Rectal smooth muscle tissue (tissue), 1 donor: Measurements from ENCODE around the gene ZNF274.
A peak's percentile ranks its signal among the peaks of the same experiment; 100 is the strongest.
"Not testable (repeated sequence)": the region's sequence is repeated elsewhere in the genome, so short reads cannot be mapped to it uniquely, and the experiment has no call there.

Experiments
- H3K27ac ChIP-seq: one replicate; pipeline ENCODE4 v1.7.0; 2013; ENCODE audit warnings: low read depth, low read length, inconsistent platforms
- H3K27me3 ChIP-seq: one replicate; pipeline ENCODE4 v1.7.0; 2013; ENCODE audit warnings: low read length; ENCODE audit not compliant: control insufficient read depth, insufficient read depth
- H3K36me3 ChIP-seq: one replicate; pipeline ENCODE4 v1.7.0; 2013; ENCODE audit warnings: low read length; ENCODE audit not compliant: control insufficient read depth, insufficient read depth
- H3K4me1 ChIP-seq: one replicate; pipeline ENCODE4 v1.7.0; 2013; ENCODE audit warnings: low read length; ENCODE audit not compliant: control insufficient read depth, insufficient read depth
- H3K4me3 ChIP-seq: one replicate; pipeline ENCODE4 v1.7.0; 2013; ENCODE audit warnings: low read length
- H3K9ac ChIP-seq: one replicate; pipeline ENCODE4 v1.7.0; 2013; ENCODE audit warnings: low read length

Gene ZNF274

GRCh38 chr19:58218899-58219298, 36.0 kb downstream of the ZNF274 start:
- Histone ChIP-seq H3K27me3 (no peaks in the 10 kb centered on the region), H3K27ac (no peak overlapping the region), H3K9ac (no peak overlapping the region), H3K4me1 (no peaks in the 10 kb centered on the region), H3K4me3 (no peak overlapping the region), H3K36me3 (no peaks in the 10 kb centered on the region)

GRCh38 chr19:58227964-58228584, 45.2 kb downstream of the ZNF274 start:
- Histone ChIP-seq H3K9ac (peak overlapping the region; percentile 47), H3K4me1 (peaks cover 4% of the 10 kb centered on the region), H3K27me3 (no peaks in the 10 kb centered on the region), H3K36me3 (peaks cover 19% of the 10 kb centered on the region), H3K27ac (peak overlapping the region; percentile 67), H3K4me3 (peak overlapping the region; percentile 86)

GRCh38 chr19:58228585-58229254, 45.9 kb downstream of the ZNF274 start, which contains the start of gene ZNF544:
Gene ZNF544 (plus strand): TSS chr19:58228914. CDS start chr19:58244024, 15,110 bp downstream.
- peak within 1 kb of the TSS; percentile 47 for H3K9ac ChIP-seq
- H3K4me1 ChIP-seq, result peaks cover 4% of the 10 kb centered on the region
- peak within 1 kb of the TSS; percentile 86 for H3K4me3 ChIP-seq
- no peaks in the 10 kb centered on the region for H3K27me3 ChIP-seq
- H3K27ac ChIP-seq, result peak within 1 kb of the TSS; percentile 67
- peaks cover 21% of the 10 kb centered on the region for H3K36me3 ChIP-seq

GRCh38 chr19:58229255-58229639, 46.4 kb downstream of the ZNF274 start:
- peak overlapping the region; percentile 86 for H3K4me3 ChIP-seq
- H3K27me3 ChIP-seq, result no peaks in the 10 kb centered on the region
- no peak overlapping the region for H3K9ac ChIP-seq
- peaks cover 25% of the 10 kb centered on the region for H3K36me3 ChIP-seq
- H3K27ac ChIP-seq, result no peak overlapping the region
- peaks cover 4% of the 10 kb centered on the region for H3K4me1 ChIP-seq

GRCh38 chr19:58237324-58237723, 54.5 kb downstream of the ZNF274 start:
- H3K27ac ChIP-seq, result no peak overlapping the region
- H3K4me1 ChIP-seq, result no peaks in the 10 kb centered on the region
- H3K36me3 ChIP-seq, result peaks cover 38% of the 10 kb centered on the region
- no peak overlapping the region for H3K4me3 ChIP-seq
- H3K27me3 ChIP-seq, result no peaks in the 10 kb centered on the region
- no peak overlapping the region for H3K9ac ChIP-seq

GRCh38 chr19:58243351-58243750, 60.5 kb downstream of the ZNF274 start:
- H3K27me3 ChIP-seq, result no peaks in the 10 kb centered on the region
- H3K9ac ChIP-seq, result no peak overlapping the region
- H3K36me3 ChIP-seq, result peaks cover 68% of the 10 kb centered on the region
- H3K27ac ChIP-seq, result no peak overlapping the region
- H3K4me3 ChIP-seq, result no peak overlapping the region
- no peaks in the 10 kb centered on the region for H3K4me1 ChIP-seq

GRCh38 chr19:58248886-58249285, 66.0 kb downstream of the ZNF274 start:
- H3K27ac ChIP-seq, result no peak overlapping the region

GRCh38 chr19:58252102-58252685, 69.3 kb downstream of the ZNF274 start:
- H3K27ac ChIP-seq, result no peak overlapping the region
- H3K27me3 ChIP-seq, result no peaks in the 10 kb centered on the region
- H3K36me3 ChIP-seq, result peaks cover 54% of the 10 kb centered on the region
- H3K9ac ChIP-seq, result no peak overlapping the region
- H3K4me1 ChIP-seq, result no peaks in the 10 kb centered on the region
- H3K4me3 ChIP-seq, result no peak overlapping the region

More at GRCh38 chr19:58248886-58249285, 66.0 kb downstream of the ZNF274 start:
- H3K27me3 ChIP-seq, result no peaks in the 10 kb centered on the region
- H3K4me1 ChIP-seq, result no peaks in the 10 kb centered on the region
- no peak overlapping the region for H3K9ac ChIP-seq
- H3K4me3 ChIP-seq, result no peak overlapping the region
- peaks cover 65% of the 10 kb centered on the region for H3K36me3 ChIP-seq

- not testable (repeated sequence) for H3K9ac ChIP-seq, H3K27ac ChIP-seq, H3K27me3 ChIP-seq, H3K4me1 ChIP-seq
- Histone ChIP-seq H3K36me3 (peaks cover 71% of the 10 kb centered on the region), H3K4me3 (peak overlapping the region; percentile 1)
Measured at GRCh38 chr19:58258259-58258658, 75.4 kb downstream of the ZNF274 start.

GRCh38 chr19:58261600-58261967, 78.7 kb downstream of the ZNF274 start:
- Histone ChIP-seq H3K4me3 (no peak overlapping the region), H3K4me1 (no peaks in the 10 kb centered on the region), H3K9ac (no peak overlapping the region), H3K27ac (no peak overlapping the region), H3K36me3 (peaks cover 60% of the 10 kb centered on the region), H3K27me3 (no peaks in the 10 kb centered on the region)

GRCh38 chr19:58261968-58262921, 79.4 kb downstream of the ZNF274 start:
- Histone ChIP-seq H3K4me1 (no peaks in the 10 kb centered on the region), H3K27ac (no peak overlapping the region), H3K4me3 (peak overlapping the region; percentile 31), H3K36me3 (peaks cover 62% of the 10 kb centered on the region), H3K27me3 (no peaks in the 10 kb centered on the region), H3K9ac (no peak overlapping the region)

- Histone ChIP-seq H3K4me1 (no peaks in the 10 kb centered on the region), H3K4me3 (peak overlapping the region; percentile 17), H3K9ac (no peak overlapping the region), H3K36me3 (peaks cover 57% of the 10 kb centered on the region), H3K27ac (no peak overlapping the region), H3K27me3 (no peaks in the 10 kb centered on the region)
Measured at GRCh38 chr19:58262922-58263296, 80.0 kb downstream of the ZNF274 start.
